Measurements from ENCODE around the gene PCBP3. TPM values are rescaled to one million over a fixed set of nuclear protein-coding genes. Genes with fewer than 3 reads are reported as not detected.

Gene PCBP3
- total RNA-seq, 1 experiment from 2014 or later, result 10.9 TPM

DNA sequence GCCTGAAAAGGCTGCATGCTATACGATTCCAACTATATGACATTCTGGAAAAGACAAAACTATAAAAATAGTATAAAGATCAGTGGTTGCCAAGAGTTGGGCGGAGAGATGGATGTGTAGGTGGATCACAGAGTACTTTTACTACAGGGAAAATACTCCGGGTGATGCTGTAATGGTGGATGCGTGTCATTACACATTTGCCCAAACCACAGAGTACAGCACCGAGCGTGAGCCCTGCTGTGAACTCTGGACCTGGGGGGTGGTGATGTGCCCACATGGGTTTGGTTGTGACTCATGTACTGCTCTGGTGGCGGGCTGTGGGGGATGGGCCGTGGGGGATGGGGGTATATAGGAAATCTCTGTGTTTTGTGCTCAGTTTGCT is 175.4 kb downstream of the PCBP3 start:
- Histone ChIP-seq H3K56ac (ENCODE audit: insufficient read length, low read depth, low read length) (no peak overlapping the region), H3K27ac (ENCODE audit: insufficient read length, low read depth, low read length) (no peak overlapping the region)
- no peak overlapping the region; a peak in 1 of 7 replicates for H3K27ac Mint-ChIP-seq

More for the DNA sequence above, 175.4 kb downstream of the PCBP3 start:
- Histone ChIP-seq H3K18ac (ENCODE audit: insufficient read length, low read depth, low read length) (no peak overlapping the region), H4K20me1 (ENCODE audit: control insufficient read depth, insufficient read depth, insufficient read length) (no peaks in the 10 kb centered on the region), H2AFZ (ENCODE audit: low read length) (no peak overlapping the region), H2BK5ac (ENCODE audit: insufficient read length, low read length) (no peak overlapping the region), H2BK120ac (ENCODE audit: low read depth, low read length, poor library complexity, severe bottlenecking) (no peak overlapping the region), H3K14ac (ENCODE audit: insufficient read depth, low read length) (no peak overlapping the region), H3K27me3 (ENCODE audit: insufficient read depth, low read length) (no peaks in the 10 kb centered on the region), H3K79me1 (ENCODE audit: insufficient read depth, low read depth, low read length, poor library complexity, severe bottlenecking) (no peaks in the 10 kb centered on the region), H3K9ac (ENCODE audit: extremely low read depth, insufficient read length, low read length) (no peak overlapping the region), H4K91ac (ENCODE audit: insufficient read length, low read depth, low read length) (no peak overlapping the region), H3K4ac (ENCODE audit: low read depth, low read length) (no peak overlapping the region), H2AK5ac (ENCODE audit: insufficient read length, low read length) (no peak overlapping the region), H3K79me2 (ENCODE audit: insufficient read depth, low read length) (no peaks in the 10 kb centered on the region), H3K9me3 (ENCODE audit: control insufficient read depth, low read depth, low read length) (no peaks in the 10 kb centered on the region), H2BK15ac (ENCODE audit: low read depth, low read length) (no peak overlapping the region), H2BK12ac (ENCODE audit: insufficient read length, low read depth, low read length) (no peak overlapping the region), H4K5ac (ENCODE audit: insufficient read length, low read depth, low read length) (no peak overlapping the region), H3K4me1 (ENCODE audit: insufficient read depth, low read length) (no peaks in the 10 kb centered on the region), H2BK20ac (ENCODE audit: low read depth, low read length, poor library complexity, severe bottlenecking) (no peak overlapping the region), H3K23me2 (ENCODE audit: insufficient read length, low read depth, low read length, poor library complexity, severe bottlenecking) (peaks cover 2% of the 10 kb centered on the region), H3T11ph (ENCODE audit: low read length) (no peak overlapping the region), H3K23ac (ENCODE audit: insufficient read length, low read depth, low read length) (no peak overlapping the region), H3K4me2 (ENCODE audit: insufficient read depth, insufficient read length, low read length) (no peak overlapping the region), H4K8ac (replicated peaks; ENCODE audit: insufficient read length, low read depth, low read length) (no peak overlapping the region)
- no peak for DNase-seq
- no CpG with 5 or more reads among the region's 8 CpGs for WGBS (ENCODE audit: extremely low coverage, insufficient read length, low lambda C conversion rate)
- H3K4me3 Mint-ChIP-seq, result no peak overlapping the region
- no peaks in the 10 kb centered on the region; the same call in 1 of the 2 replicates for H3K27me3 Mint-ChIP-seq (ENCODE audit: low read depth)
- H3K4me1 Mint-ChIP-seq, result peaks cover 24 to 34% of the 10 kb centered on the region in 2 experiments
- H3K36me3 Mint-ChIP-seq (ENCODE audit: insufficient read depth in 1 of 3, low read depth in 3 of 3), result no peaks in the 10 kb centered on the region
- TF ChIP-seq, protein P1, sequence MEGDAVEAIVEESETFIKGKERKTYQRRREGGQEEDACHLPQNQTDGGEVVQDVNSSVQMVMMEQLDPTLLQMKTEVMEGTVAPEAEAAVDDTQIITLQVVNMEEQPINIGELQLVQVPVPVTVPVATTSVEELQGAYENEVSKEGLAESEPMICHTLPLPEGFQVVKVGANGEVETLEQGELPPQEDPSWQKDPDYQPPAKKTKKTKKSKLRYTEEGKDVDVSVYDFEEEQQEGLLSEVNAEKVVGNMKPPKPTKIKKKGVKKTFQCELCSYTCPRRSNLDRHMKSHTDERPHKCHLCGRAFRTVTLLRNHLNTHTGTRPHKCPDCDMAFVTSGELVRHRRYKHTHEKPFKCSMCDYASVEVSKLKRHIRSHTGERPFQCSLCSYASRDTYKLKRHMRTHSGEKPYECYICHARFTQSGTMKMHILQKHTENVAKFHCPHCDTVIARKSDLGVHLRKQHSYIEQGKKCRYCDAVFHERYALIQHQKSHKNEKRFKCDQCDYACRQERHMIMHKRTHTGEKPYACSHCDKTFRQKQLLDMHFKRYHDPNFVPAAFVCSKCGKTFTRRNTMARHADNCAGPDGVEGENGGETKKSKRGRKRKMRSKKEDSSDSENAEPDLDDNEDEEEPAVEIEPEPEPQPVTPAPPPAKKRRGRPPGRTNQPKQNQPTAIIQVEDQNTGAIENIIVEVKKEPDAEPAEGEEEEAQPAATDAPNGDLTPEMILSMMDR (conservative IDR thresholded peaks at IDR 0.05), result no peak
- no peaks in the 10 kb centered on the region for H3K9me3 Mint-ChIP-seq
